Measurements from ENCODE around the gene RXFP4.

RXFP4 gene

GRCh38 chr1:155938220-155938627 lies 3.2 kb upstream of the RXFP4 start:
- H3K9me3 ChIP-seq = no peaks in the 10 kb centered on the region
- H3K27me3 ChIP-seq = no peaks in the 10 kb centered on the region
- intact Hi-C loops (cut with DNase I; ENCODE audit: low total_unique reads) = no loop called here
- peak in 1 of 2 donors; percentile 48 for DNase-seq
- H3K27ac ChIP-seq = peak overlapping the region; percentile 71 to 72
- no peak overlapping the region for H3K4me3 ChIP-seq
- no peaks in the 10 kb centered on the region for H3K36me3 ChIP-seq
- H3K4me1 ChIP-seq = peaks cover 0 to 60% (median 45%) of the 10 kb centered on the region in 4 donors
- TF ChIP-seq, protein P1, sequence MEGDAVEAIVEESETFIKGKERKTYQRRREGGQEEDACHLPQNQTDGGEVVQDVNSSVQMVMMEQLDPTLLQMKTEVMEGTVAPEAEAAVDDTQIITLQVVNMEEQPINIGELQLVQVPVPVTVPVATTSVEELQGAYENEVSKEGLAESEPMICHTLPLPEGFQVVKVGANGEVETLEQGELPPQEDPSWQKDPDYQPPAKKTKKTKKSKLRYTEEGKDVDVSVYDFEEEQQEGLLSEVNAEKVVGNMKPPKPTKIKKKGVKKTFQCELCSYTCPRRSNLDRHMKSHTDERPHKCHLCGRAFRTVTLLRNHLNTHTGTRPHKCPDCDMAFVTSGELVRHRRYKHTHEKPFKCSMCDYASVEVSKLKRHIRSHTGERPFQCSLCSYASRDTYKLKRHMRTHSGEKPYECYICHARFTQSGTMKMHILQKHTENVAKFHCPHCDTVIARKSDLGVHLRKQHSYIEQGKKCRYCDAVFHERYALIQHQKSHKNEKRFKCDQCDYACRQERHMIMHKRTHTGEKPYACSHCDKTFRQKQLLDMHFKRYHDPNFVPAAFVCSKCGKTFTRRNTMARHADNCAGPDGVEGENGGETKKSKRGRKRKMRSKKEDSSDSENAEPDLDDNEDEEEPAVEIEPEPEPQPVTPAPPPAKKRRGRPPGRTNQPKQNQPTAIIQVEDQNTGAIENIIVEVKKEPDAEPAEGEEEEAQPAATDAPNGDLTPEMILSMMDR (IDR thresholded peaks at IDR 0.05) = peak; percentile 73 to 74

- Histone ChIP-seq H3K27me3 (no peaks in the 10 kb centered on the region), H3K9me3 (no peaks in the 10 kb centered on the region), H3K36me3 (no peaks in the 10 kb centered on the region), H3K27ac (peak overlapping the region; percentile 67 to 71), H3K4me1 (peaks cover 0 to 55% (median 39%) of the 10 kb centered on the region in 4 donors), H3K4me3 (no peak overlapping the region)
- TF ChIP-seq, protein P1 (IDR thresholded peaks at IDR 0.05) = no peak
- peak; percentile 44 to 73 for DNase-seq
- intact Hi-C loops (cut with DNase I; ENCODE audit: low total_unique reads) = no loop called here
Observed at GRCh38 chr1:155940482-155940992, 901 bp upstream of the RXFP4 start.

DNA sequence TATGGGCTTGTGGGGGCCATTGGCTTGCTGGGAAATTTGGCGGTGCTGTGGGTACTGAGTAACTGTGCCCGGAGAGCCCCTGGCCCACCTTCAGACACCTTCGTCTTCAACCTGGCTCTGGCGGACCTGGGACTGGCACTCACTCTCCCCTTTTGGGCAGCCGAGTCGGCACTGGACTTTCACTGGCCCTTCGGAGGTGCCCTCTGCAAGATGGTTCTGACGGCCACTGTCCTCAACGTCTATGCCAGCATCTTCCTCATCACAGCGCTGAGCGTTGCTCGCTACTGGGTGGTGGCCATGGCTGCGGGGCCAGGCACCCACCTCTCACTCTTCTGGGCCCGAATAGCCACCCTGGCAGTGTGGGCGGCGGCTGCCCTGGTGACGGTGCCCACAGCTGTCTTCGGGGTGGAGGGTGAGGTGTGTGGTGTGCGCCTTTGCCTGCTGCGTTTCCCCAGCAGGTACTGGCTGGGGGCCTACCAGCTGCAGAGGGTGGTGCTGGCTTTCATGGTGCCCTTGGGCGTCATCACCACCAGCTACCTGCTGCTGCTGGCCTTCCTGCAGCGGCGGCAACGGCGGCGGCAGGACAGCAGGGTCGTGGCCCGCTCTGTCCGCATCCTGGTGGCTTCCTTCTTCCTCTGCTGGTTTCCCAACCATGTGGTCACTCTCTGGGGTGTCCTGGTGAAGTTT lies 550 bp downstream of the RXFP4 start:
- peak in 1 of 2 donors; percentile 62 for DNase-seq
- Histone ChIP-seq H3K27ac (peak overlapping the region; percentile 67 to 71), H3K36me3 (peaks cover 5 to 14% (median 8%) of the 10 kb centered on the region in 3 donors), H3K9me3 (no peaks in the 10 kb centered on the region), H3K27me3 (no peaks in the 10 kb centered on the region), H3K4me1 (peaks cover 0 to 55% (median 40%) of the 10 kb centered on the region in 4 donors), H3K4me3 (no peak overlapping the region)
- intact Hi-C loops (cut with DNase I; ENCODE audit: low total_unique reads) = no loop called here
- TF ChIP-seq, protein P1 (IDR thresholded peaks at IDR 0.05) = no peak

DNA sequence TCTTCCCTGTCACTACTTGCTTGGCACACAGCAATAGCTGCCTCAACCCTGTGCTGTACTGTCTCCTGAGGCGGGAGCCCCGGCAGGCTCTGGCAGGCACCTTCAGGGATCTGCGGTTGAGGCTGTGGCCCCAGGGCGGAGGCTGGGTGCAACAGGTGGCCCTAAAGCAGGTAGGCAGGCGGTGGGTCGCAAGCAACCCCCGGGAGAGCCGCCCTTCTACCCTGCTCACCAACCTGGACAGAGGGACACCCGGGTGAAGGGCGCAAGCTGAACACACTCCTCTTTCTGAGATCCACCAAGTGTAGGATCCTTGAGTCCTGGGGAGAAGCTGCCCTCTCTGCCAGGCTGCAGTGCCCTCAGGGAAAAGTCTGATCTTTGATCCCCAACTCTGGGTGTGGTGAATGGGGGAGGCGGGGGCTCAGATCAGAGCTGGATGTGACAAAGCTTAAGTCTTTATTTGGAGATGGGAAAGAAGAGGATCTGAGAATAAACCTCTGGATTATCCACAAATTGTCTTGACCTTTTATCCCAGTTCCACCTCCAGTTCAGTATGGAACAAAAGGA lies 1.2 kb downstream of the RXFP4 start:
- Histone ChIP-seq H3K4me3 (no peak overlapping the region), H3K27me3 (no peaks in the 10 kb centered on the region), H3K36me3 (peaks cover 11 to 20% (median 15%) of the 10 kb centered on the region in 3 donors), H3K9me3 (no peaks in the 10 kb centered on the region), H3K27ac (peak overlapping the region; percentile 67 to 71), H3K4me1 (peaks cover 0 to 55% (median 40%) of the 10 kb centered on the region in 4 donors)
- peak in 1 of 2 donors; percentile 60 for DNase-seq
- intact Hi-C loops (cut with DNase I; ENCODE audit: low total_unique reads) = no loop called here
- TF ChIP-seq, protein P1 (IDR thresholded peaks at IDR 0.05) = no peak

GRCh38 chr1:155944444-155944799 lies 3.0 kb downstream of the RXFP4 start:
- H3K27ac ChIP-seq = peak overlapping the region in 1 of 2 donors; percentile 30
- H3K27me3 ChIP-seq = no peaks in the 10 kb centered on the region
- intact Hi-C loops (cut with DNase I; ENCODE audit: low total_unique reads) = no loop called here
- H3K4me1 ChIP-seq = peaks cover 0 to 43% (median 34%) of the 10 kb centered on the region in 4 donors
- H3K4me3 ChIP-seq = no peak overlapping the region
- DNase-seq = no peak
- no peaks in the 10 kb centered on the region for H3K9me3 ChIP-seq
- TF ChIP-seq, protein P1 (IDR thresholded peaks at IDR 0.05) = no peak
- peaks cover 29 to 38% (median 32%) of the 10 kb centered on the region in 3 donors for H3K36me3 ChIP-seq

Measured in tibial artery (tissue), 4 donors.